Nephron progenitor cell (in vitro differentiated cells): ENCODE measurements around the gene LIN37.

ENCODE experiments used
- DNase-seq: peaks from one replicate; pipeline ENCODE4 v3.0.0; 2021
- H3K27ac Mint-ChIP-seq: 2 replicates; pipeline ENCODE4 v1.8.0; 2021; ENCODE audit warnings: mild to moderate bottlenecking, moderate library complexity, mixed read lengths
- H3K27me3 Mint-ChIP-seq: 2 replicates; pipeline ENCODE4 v1.8.0; 2021; ENCODE audit warnings: mild to moderate bottlenecking, low read depth, mixed read lengths; ENCODE audit not compliant: poor library complexity
- H3K36me3 Mint-ChIP-seq: 2 replicates; pipeline ENCODE4 v1.8.0; 2021; ENCODE audit warnings: low read depth, mixed read lengths
- H3K4me1 Mint-ChIP-seq: 2 replicates; pipeline ENCODE4 v1.8.0; 2021; ENCODE audit warnings: mixed read lengths
- H3K4me3 Mint-ChIP-seq: 2 replicates; pipeline ENCODE4 v1.8.0; 2021; ENCODE audit warnings: mild to moderate bottlenecking, moderate library complexity, mixed read lengths
- H3K9me3 Mint-ChIP-seq: 2 replicates; pipeline ENCODE4 v1.8.0; 2021; ENCODE audit warnings: mild to moderate bottlenecking, moderate library complexity, mixed read lengths
- CTCF ChIP-seq: fragments of 200-600 bp; sonication (generic); IDR thresholded peaks from 2 replicates; pipeline ENCODE4 v1.5.0; 2021; ENCODE audit warnings: antibody characterized with exemption

Gene LIN37

GRCh38 chr19:35774274-35775045, 26.1 kb downstream of the LIN37 start:
- TF ChIP-seq CTCF = no peak
- Mint-ChIP-seq H3K36me3 (peaks cover 12% of the 10 kb centered on the region), H3K4me1 (peaks cover 33% of the 10 kb centered on the region), H3K9me3 (no peaks in the 10 kb centered on the region), H3K27ac (no peak overlapping the region), H3K27me3 (peaks cover 10% of the 10 kb centered on the region), H3K4me3 (peak overlapping the region; percentile 89)
- no peak for DNase-seq

- H3K27me3 Mint-ChIP-seq = peaks cover 13% of the 10 kb centered on the region
- H3K4me3 Mint-ChIP-seq = peak overlapping the region; percentile 89
- DNase-seq = no peak
- H3K36me3 Mint-ChIP-seq = peaks cover 9% of the 10 kb centered on the region
- H3K27ac Mint-ChIP-seq = no peak overlapping the region
- H3K9me3 Mint-ChIP-seq = no peaks in the 10 kb centered on the region
- no peak for TF ChIP-seq CTCF
- peaks cover 33% of the 10 kb centered on the region for H3K4me1 Mint-ChIP-seq
These were observed 26.6 kb downstream of the LIN37 start for GRCh38 chr19:35775046-35775297.

GRCh38 chr19:35775298-35776101, 27.1 kb downstream of the LIN37 start, which contains the start of gene ARHGAP33:
ARHGAP33 (plus strand) TSS chr19:35775564; CDS start chr19:35775659, 95 bp downstream.
- Mint-ChIP-seq H3K36me3 (peaks cover 5% of the 10 kb centered on the region), H3K27me3 (peaks cover 13% of the 10 kb centered on the region), H3K4me1 (peaks cover 33% of the 10 kb centered on the region), H3K27ac (no peak within 1 kb of the TSS), H3K9me3 (no peaks in the 10 kb centered on the region), H3K4me3 (peak within 1 kb of the TSS; percentile 89)
- TF ChIP-seq CTCF = no peak
- DNase-seq = peak; percentile 100

GRCh38 chr19:35776102-35776788, 27.9 kb downstream of the LIN37 start:
- H3K9me3 Mint-ChIP-seq = no peaks in the 10 kb centered on the region
- H3K4me1 Mint-ChIP-seq = peaks cover 33% of the 10 kb centered on the region
- no peak for TF ChIP-seq CTCF
- H3K36me3 Mint-ChIP-seq = peaks cover 6% of the 10 kb centered on the region
- peak overlapping the region; percentile 89 for H3K4me3 Mint-ChIP-seq
- H3K27ac Mint-ChIP-seq = no peak overlapping the region
- H3K27me3 Mint-ChIP-seq = peaks cover 10% of the 10 kb centered on the region
- DNase-seq = no peak

GRCh38 chr19:35777086-35777841, 28.9 kb downstream of the LIN37 start:
- Mint-ChIP-seq H3K9me3 (no peaks in the 10 kb centered on the region), H3K36me3 (peaks cover 12% of the 10 kb centered on the region), H3K4me3 (peak overlapping the region; percentile 89), H3K27ac (peak overlapping the region; percentile 24), H3K4me1 (peaks cover 33% of the 10 kb centered on the region), H3K27me3 (peaks cover 10% of the 10 kb centered on the region)
- no peak for TF ChIP-seq CTCF
- no peak for DNase-seq
